ENCODE measurements around the gene INPP5E.

Gene INPP5E

DNA sequence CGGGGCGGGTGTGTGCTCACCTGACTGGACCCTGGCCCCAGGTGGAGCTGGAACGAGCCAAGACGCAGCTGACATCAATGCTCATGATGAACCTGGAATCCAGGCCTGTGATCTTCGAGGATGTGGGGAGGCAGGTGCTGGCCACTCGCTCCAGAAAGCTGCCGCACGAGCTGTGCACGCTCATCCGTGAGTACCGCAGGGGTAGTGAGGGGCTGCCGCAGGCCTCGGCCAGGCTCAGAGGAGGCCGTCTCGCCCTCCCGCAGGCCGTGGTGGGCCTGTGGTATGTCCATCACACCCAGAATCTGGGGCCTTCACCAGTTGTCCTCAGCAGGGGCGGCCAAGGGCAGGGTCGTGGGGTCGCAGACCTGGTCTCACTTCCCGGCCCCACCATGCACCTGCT is 17.9 kb downstream of the INPP5E start:
- no peak overlapping the region for H3K27ac ChIP-seq
- no peak overlapping the region for H3K4me2 ChIP-seq (ENCODE audit: low read length)
- no peaks in the 10 kb centered on the region for H3K36me3 ChIP-seq (ENCODE audit: control insufficient read depth, insufficient read depth, low read length)
- TF ChIP-seq, protein P1, sequence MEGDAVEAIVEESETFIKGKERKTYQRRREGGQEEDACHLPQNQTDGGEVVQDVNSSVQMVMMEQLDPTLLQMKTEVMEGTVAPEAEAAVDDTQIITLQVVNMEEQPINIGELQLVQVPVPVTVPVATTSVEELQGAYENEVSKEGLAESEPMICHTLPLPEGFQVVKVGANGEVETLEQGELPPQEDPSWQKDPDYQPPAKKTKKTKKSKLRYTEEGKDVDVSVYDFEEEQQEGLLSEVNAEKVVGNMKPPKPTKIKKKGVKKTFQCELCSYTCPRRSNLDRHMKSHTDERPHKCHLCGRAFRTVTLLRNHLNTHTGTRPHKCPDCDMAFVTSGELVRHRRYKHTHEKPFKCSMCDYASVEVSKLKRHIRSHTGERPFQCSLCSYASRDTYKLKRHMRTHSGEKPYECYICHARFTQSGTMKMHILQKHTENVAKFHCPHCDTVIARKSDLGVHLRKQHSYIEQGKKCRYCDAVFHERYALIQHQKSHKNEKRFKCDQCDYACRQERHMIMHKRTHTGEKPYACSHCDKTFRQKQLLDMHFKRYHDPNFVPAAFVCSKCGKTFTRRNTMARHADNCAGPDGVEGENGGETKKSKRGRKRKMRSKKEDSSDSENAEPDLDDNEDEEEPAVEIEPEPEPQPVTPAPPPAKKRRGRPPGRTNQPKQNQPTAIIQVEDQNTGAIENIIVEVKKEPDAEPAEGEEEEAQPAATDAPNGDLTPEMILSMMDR (IDR thresholded peaks at IDR 0.05): no peak
- no peak overlapping the region for H2AFZ ChIP-seq
- no peaks in the 10 kb centered on the region for H3K4me1 ChIP-seq
- H3K4me3 ChIP-seq (ENCODE audit: low read depth, low read length): no peak overlapping the region
- no peaks in the 10 kb centered on the region for H3K79me2 ChIP-seq
- no peaks in the 10 kb centered on the region for H3K9me3 ChIP-seq (ENCODE audit: control insufficient read depth, low read length)
- no peaks in the 10 kb centered on the region for H3K27me3 ChIP-seq (ENCODE audit: control insufficient read depth, insufficient read depth, low read length)
- H3K9ac ChIP-seq: no peak overlapping the region

- no peaks in the 10 kb centered on the region for H3K36me3 ChIP-seq (ENCODE audit: control insufficient read depth, insufficient read depth, low read length)
- H3K9me3 ChIP-seq (ENCODE audit: control insufficient read depth, low read length): no peaks in the 10 kb centered on the region
- H3K27me3 ChIP-seq (ENCODE audit: control insufficient read depth, insufficient read depth, low read length): no peaks in the 10 kb centered on the region
- no peaks in the 10 kb centered on the region for H3K4me1 ChIP-seq
- no peak overlapping the region for H3K4me2 ChIP-seq (ENCODE audit: low read length)
- TF ChIP-seq, protein P1 (IDR thresholded peaks at IDR 0.05): no peak
- no peak overlapping the region for H3K27ac ChIP-seq
- H2AFZ ChIP-seq: no peak overlapping the region
- H3K79me2 ChIP-seq: no peaks in the 10 kb centered on the region
- H3K9ac ChIP-seq: no peak overlapping the region
- no peak overlapping the region for H3K4me3 ChIP-seq (ENCODE audit: low read depth, low read length)
These were observed 20.6 kb downstream of the INPP5E start for GRCh38 chr9:136419092-136419420.

- H3K79me2 ChIP-seq: no peaks in the 10 kb centered on the region
- no peak overlapping the region for H3K4me2 ChIP-seq (ENCODE audit: low read length)
- no peaks in the 10 kb centered on the region for H3K9me3 ChIP-seq (ENCODE audit: control insufficient read depth, low read length)
- no peak overlapping the region for H3K27ac ChIP-seq
- no peaks in the 10 kb centered on the region for H3K36me3 ChIP-seq (ENCODE audit: control insufficient read depth, insufficient read depth, low read length)
- H3K9ac ChIP-seq: no peak overlapping the region
- H3K4me3 ChIP-seq (ENCODE audit: low read depth, low read length): no peak overlapping the region
- H3K4me1 ChIP-seq: no peaks in the 10 kb centered on the region
- TF ChIP-seq, protein P1 (IDR thresholded peaks at IDR 0.05): no peak
- no peak overlapping the region for H2AFZ ChIP-seq
- H3K27me3 ChIP-seq (ENCODE audit: control insufficient read depth, insufficient read depth, low read length): no peaks in the 10 kb centered on the region
These were observed 21.2 kb downstream of the INPP5E start for GRCh38 chr9:136418182-136419091.

- peaks cover 5% of the 10 kb centered on the region for H3K79me2 ChIP-seq
- H3K27ac ChIP-seq: no peak overlapping the region
- H3K4me3 ChIP-seq (ENCODE audit: low read depth, low read length): no peak overlapping the region
- no peaks in the 10 kb centered on the region for H3K4me1 ChIP-seq
- no peak overlapping the region for H3K9ac ChIP-seq
- no peaks in the 10 kb centered on the region for H3K36me3 ChIP-seq (ENCODE audit: control insufficient read depth, insufficient read depth, low read length)
- no peak overlapping the region for H2AFZ ChIP-seq
- H3K9me3 ChIP-seq (ENCODE audit: control insufficient read depth, low read length): no peaks in the 10 kb centered on the region
- no peaks in the 10 kb centered on the region for H3K27me3 ChIP-seq (ENCODE audit: control insufficient read depth, insufficient read depth, low read length)
- TF ChIP-seq, protein P1 (IDR thresholded peaks at IDR 0.05): no peak
- no peak overlapping the region for H3K4me2 ChIP-seq (ENCODE audit: low read length)
These were observed 22.7 kb downstream of the INPP5E start for GRCh38 chr9:136416914-136417313.

- Histone ChIP-seq H2AFZ (no peak overlapping the region), H3K9me3 (ENCODE audit: control insufficient read depth, low read length) (no peaks in the 10 kb centered on the region), H3K4me2 (ENCODE audit: low read length) (no peak overlapping the region), H3K4me3 (ENCODE audit: low read depth, low read length) (no peak overlapping the region), H3K27me3 (ENCODE audit: control insufficient read depth, insufficient read depth, low read length) (no peaks in the 10 kb centered on the region), H3K9ac (no peak overlapping the region), H3K79me2 (peaks cover 9% of the 10 kb centered on the region), H3K36me3 (ENCODE audit: control insufficient read depth, insufficient read depth, low read length) (no peaks in the 10 kb centered on the region), H3K27ac (no peak overlapping the region), H3K4me1 (no peaks in the 10 kb centered on the region)
- TF ChIP-seq, protein P1 (IDR thresholded peaks at IDR 0.05): no peak
These were observed 23.2 kb downstream of the INPP5E start for GRCh38 chr9:136416427-136416826.
